Activated naive CD4-positive, alpha-beta T cell treated with anti-CD3 and anti-CD28 coated beads, Interleukin-2, amount 50 U/mL, for 72 hours (primary cell): ENCODE data around the gene APOBEC3H. TPM values are rescaled to one million over a fixed set of nuclear protein-coding genes. Genes with fewer than 3 reads are reported as not detected.
A peak's percentile ranks its signal among the peaks of the same experiment; 100 is the strongest.
"Not testable (repeated sequence)": the region's sequence is repeated elsewhere in the genome, so short reads cannot be mapped to it uniquely, and the experiment has no call there.

Experiments
- ATAC-seq, 2 donors: fragments of 150-1000 bp; cut with Tn5 transposase; 2 replicates each; pipeline ENCODE4 v1.10.0; 2021; ENCODE audit warnings: mild to moderate bottlenecking in 2 of 2, moderate library complexity in 2 of 2
- DNase-seq, 2 donors: peaks; one replicate each; pipeline ENCODE4 v3.0.0; 2021 to 2022; ENCODE audit warnings: low spot score in 2 of 2
- H3K27ac Mint-ChIP-seq, 2 donors: one replicate each; pipeline ENCODE4 v1.8.0; 2022; ENCODE audit warnings: mild to moderate bottlenecking in 2 of 2, mixed read lengths in 2 of 2
- H3K36me3 Mint-ChIP-seq, 2 donors: one replicate each; pipeline ENCODE4 v1.8.0; 2022; ENCODE audit warnings: mixed read lengths in 2 of 2
- H3K9me3 Mint-ChIP-seq, 2 donors: one replicate each; pipeline ENCODE4 v1.8.0; 2022; ENCODE audit warnings: mixed read lengths in 2 of 2
- total RNA-seq, 2 donors: library from RNA; stranded (reverse); gene quantifications; one replicate each; pipeline ENCODE4 v1.2.3, GENCODE V29; 2022

The APOBEC3H gene
- total RNA-seq, 2 donors from 2014 or later = 10.5 to 34.3 TPM

DNA sequence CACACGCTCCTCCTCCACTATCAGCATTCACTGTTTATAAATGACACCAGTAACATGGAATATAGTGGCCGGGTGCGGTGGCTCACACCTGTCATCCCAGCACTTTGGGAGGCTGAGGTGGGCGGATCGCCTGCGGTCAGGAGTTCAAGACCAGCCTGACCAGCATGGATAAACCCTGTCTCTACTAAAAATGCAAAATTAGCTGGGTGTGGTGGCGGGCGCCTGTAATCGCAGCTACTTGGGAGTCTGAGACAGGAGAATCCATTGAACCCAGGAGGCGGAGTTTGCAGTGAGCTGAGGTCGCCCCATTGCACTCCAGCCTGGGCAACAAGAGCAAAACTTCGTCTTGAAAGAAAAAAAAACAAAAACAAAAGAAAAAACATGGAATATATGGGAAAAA is 19.1 kb upstream of the APOBEC3H start:
- not testable (repeated sequence) for DNase-seq, ATAC-seq, H3K9me3 Mint-ChIP-seq

DNA sequence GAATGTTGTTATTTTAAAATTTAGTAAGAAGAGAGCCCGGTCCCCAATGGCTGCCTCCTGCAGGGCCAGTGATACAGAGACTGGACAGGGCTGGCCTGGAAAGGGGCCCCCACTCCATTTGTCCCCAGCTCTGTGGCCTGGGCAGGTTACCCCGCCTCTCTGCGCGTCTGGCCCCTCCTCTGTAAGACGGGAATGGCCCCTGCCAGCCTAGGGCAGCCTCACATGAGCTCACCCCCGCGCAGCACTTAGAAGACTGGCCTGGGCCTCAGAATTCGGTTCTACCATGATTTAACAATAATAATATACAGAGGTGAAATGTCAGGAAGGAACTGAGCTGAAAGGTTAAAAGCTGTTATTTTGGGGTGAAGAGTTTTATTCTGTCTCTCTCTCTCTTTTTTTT is 18.7 kb upstream of the APOBEC3H start:
- Mint-ChIP-seq H3K27ac (peak overlapping the region; percentile 91 to 92), H3K9me3 (no peaks in the 10 kb centered on the region)
- DNase-seq = no peak

More for the DNA sequence above, 19.1 kb upstream of the APOBEC3H start:
- peak overlapping the region; percentile 91 to 92 for H3K27ac Mint-ChIP-seq
- peaks cover 0 to 11% of the 10 kb centered on the region in 2 donors for H3K36me3 Mint-ChIP-seq

DNA sequence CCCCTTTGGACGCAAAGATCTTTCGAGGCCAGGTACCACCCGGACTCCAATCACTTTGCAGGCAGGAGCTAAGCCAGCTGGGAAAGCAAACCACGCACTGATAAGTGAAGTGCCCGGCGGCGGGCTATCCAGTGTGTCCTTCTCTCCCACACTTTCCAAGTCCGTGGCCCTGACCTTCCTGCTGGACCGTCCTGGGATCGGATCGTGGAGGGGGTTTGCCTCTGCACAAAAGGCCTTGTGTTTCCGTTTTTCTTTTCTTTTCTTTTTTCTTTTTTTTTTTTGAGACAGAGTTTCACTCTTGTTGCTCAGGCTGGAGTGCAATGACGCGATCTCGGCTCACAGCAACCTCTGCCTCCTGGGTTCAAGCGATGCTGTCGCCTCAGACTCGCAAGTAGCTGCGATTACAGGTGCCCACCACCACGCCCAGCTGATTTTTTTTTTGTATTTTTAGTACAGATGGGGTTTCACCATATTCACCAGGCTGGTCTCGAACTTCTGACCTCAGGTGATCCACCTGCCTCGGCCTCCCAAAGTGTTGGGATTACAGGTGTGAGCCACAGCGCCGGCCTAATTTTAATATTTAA is 17.9 kb upstream of the APOBEC3H start:
- not testable (repeated sequence) for H3K27ac Mint-ChIP-seq, DNase-seq, H3K9me3 Mint-ChIP-seq, ATAC-seq
- H3K36me3 Mint-ChIP-seq = peaks cover 0 to 11% of the 10 kb centered on the region in 2 donors

More for the DNA sequence above, 18.7 kb upstream of the APOBEC3H start:
- ATAC-seq = no peak
- H3K36me3 Mint-ChIP-seq = peaks cover 0 to 11% of the 10 kb centered on the region in 2 donors

DNA sequence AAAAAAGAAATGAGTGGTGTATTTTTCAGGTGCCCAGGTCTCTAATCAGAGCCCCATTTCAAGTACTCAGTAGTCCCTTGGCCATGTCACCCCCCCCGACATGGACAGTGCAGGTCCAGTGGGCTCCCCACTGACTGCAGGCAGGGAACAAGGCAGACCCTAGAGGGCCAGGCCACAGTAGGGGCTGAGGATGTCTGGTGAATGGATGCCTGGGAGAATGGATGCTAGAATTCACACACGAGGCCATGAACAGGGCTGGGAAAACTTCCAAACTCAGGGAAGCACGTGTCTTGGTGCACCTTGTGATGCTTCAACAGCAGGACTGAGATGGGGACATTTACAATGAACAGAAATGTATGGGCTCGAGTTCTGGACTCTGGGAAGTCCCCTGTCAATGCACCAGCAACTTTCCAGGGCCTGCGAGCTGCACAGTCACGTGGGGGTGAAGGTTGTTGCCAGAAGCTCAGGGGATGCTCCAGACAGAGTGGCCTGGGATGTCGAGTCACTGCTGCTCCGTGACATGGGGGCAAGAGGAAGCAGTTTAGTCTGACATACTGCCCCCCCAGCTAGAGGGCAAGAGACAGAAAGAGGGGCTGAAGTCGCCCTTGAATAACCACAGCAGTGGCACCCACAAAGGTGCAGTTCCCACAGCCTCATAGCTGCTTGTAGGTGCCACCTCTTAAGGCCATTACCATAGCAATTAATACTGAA is 16.8 kb upstream of the APOBEC3H start:
- no peak for DNase-seq
- no peak for ATAC-seq
- no peaks in the 10 kb centered on the region for H3K9me3 Mint-ChIP-seq
- H3K27ac Mint-ChIP-seq = no peak overlapping the region
- peaks cover 0 to 11% of the 10 kb centered on the region in 2 donors for H3K36me3 Mint-ChIP-seq

DNA sequence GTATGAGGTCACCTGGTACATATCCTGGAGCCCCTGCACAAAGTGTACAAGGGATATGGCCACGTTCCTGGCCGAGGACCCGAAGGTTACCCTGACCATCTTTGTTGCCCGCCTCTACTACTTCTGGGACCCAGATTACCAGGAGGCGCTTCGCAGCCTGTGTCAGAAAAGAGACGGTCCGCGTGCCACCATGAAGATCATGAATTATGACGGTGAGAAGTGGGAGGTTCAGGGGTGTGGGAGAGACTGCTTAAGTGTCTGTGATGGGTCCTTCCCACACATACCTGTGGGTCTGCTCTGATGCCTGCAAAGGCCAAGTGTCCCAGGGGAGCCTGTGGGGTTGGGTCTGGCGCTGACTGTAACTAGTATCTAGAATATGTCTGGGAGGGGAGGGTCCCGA is 16.0 kb upstream of the APOBEC3H start:
- peak overlapping the region in 1 of 2 donors; percentile 51 for H3K27ac Mint-ChIP-seq
- H3K9me3 Mint-ChIP-seq = no peaks in the 10 kb centered on the region
- no peak for DNase-seq
- ATAC-seq = no peak
- peaks cover 0 to 11% of the 10 kb centered on the region in 2 donors for H3K36me3 Mint-ChIP-seq

DNA sequence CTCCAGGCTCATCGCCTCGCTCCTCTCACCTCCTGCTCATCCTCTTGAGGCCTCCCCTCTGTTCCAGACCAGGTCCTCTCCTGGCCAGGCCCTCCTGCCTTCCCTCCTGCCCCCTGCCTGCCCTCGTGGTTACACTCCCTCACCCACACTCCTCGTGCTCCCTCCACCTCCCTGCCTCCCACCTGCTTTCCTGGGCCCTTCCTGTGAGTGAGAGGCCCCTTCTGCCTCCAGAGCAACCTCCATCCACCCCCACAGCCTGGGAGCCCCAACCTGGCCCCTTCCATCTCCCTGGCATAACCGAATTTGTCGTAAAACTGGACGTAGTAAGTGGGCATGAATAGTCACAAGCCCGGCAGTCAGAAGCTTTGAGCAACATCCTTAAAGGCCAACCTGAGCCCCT is 15.4 kb upstream of the APOBEC3H start:
- DNase-seq (no peak), ATAC-seq (no peak)
- Mint-ChIP-seq H3K9me3 (no peaks in the 10 kb centered on the region), H3K36me3 (peaks cover 0 to 16% of the 10 kb centered on the region in 2 donors), H3K27ac (peak overlapping the region in 1 of 2 donors; percentile 51)

DNA sequence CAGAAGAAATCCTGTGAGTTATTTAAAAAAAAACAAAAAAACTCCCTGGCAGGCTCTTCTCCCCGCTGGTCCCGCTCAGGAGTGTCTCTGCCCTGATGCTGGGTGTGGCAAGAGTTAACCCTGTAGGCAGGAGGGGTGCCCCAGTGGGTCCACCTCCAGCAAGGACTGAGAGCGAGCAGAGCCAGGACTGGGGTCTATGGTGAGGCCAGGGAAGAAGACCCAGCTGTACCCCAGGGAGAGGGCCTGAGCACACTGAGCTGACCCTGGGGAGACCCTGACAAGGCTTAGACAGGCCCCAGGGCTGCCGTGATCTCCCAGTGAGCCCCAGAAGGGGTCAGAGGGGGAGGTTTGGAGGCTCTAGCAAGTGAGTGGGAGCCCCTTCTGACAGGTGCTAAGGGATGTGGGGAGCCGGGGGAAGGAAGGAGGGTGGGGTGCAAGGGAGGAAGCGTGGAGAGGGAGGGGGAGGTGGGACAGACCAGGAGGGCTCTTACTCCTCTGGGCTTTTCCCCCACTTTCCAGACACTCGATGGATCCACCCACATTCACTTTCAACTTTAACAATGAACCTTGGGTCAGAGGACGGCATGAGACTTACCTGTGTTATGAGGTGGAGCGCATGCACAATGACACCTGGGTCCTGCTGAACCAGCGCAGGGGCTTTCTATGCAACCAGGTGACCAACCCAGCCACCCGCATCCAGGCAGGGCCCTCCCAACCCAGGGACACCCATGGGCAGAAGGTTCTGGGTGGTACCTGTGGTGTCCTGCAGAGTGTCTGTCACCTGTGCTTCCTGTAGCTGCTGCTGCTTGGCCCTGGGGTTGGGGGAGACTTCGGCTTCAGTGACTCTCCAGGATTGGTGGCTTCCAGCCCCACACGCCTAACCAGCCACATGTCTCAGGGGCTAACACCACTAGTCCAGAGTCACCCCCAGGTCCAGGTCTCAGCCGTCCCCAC is 13.6 kb upstream of the APOBEC3H start:
- Mint-ChIP-seq H3K9me3 (no peaks in the 10 kb centered on the region), H3K36me3 (peaks cover 0 to 6% of the 10 kb centered on the region in 2 donors), H3K27ac (peak overlapping the region in 1 of 2 donors; percentile 93)
- DNase-seq = no peak
- ATAC-seq = no peak

DNA sequence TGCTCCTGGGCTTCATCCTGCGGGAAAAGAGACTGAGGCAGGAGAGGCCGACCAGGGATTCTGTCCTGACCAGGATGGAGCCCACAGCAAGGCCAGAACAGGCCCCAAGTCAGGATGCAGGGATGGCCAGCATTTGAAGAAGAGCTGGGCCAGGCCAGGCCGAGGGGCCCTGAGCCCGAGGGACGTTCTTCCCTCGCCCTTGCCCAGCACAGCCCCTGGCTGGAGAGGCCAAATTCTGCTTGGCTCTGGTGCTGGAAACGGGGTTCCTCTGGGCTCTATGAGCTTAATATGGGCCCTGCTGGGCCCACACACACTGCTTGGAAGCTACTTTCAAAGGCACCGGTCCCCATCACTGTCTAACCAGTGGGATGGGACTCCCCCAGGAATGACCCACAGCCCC is 12.4 kb upstream of the APOBEC3H start:
- ATAC-seq (no peak), DNase-seq (no peak)
- Mint-ChIP-seq H3K27ac (no peak overlapping the region), H3K36me3 (peaks cover 0 to 6% of the 10 kb centered on the region in 2 donors), H3K9me3 (no peaks in the 10 kb centered on the region)

DNA sequence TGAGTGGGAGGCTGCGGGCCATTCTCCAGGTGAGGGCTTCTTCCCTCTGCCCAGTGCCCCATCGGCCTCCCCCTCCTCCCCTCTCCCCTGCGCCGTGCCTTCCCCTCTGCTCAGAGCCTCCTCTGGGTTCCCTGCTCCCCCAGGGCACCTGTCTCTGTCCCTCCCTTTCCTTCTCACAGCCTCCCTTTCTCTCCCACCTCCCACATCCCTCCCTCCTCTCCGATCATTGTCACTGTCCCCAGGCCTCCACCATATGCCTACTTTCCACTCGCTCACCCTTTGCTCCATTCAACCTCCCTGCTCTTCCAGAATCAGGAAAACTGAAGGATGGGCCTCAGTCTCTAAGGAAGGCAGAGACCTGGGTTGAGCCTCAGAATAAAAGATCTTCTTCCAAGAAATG is 9.9 kb upstream of the APOBEC3H start:
- Mint-ChIP-seq H3K27ac (peak overlapping the region in 1 of 2 donors; percentile 79), H3K9me3 (no peaks in the 10 kb centered on the region), H3K36me3 (peaks cover 0 to 6% of the 10 kb centered on the region in 2 donors)
- ATAC-seq (no peak), DNase-seq (no peak)

DNA sequence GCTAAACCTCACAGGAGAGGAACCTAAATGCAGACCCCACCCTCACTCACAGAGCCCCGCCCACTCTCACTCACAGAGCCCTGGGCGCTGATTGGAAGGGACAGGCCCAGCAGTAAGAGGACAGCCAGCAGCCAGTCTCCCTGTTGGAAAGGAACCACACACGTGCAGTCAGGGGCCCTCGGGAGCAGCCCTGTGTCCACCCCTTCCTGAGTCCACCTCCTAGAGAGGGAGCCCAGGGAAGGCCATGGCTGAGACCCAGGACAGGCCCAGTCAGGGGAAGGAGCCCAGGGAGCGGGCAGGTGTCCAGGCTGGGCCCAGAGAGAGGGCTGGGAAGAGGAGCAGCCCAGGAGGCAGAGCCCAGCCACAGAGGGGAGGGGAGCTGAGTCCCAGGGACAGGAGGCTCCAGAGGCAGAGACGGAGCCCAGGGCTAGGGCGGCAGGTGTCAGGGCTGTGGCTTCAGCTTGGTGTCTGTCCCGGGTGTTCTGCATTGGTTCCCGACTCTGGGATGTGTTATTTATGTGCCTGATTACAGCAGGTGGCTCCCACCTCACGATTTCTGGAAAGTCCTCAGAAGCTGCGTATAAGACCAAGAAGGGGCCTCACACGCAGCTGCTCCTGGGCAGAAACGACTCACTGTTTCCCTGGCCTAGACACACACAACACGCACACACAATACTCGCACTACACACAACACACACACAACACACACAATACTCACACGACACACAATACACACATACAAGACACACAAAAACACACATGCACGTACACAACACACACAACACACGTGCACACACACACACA is 9.0 kb upstream of the APOBEC3H start:
- ATAC-seq (no peak), DNase-seq (no peak)
- H3K36me3 Mint-ChIP-seq = peaks cover 0 to 6% of the 10 kb centered on the region in 2 donors
- no peaks in the 10 kb centered on the region for H3K9me3 Mint-ChIP-seq
- H3K27ac Mint-ChIP-seq = peak overlapping the region; percentile 65 to 93

DNA sequence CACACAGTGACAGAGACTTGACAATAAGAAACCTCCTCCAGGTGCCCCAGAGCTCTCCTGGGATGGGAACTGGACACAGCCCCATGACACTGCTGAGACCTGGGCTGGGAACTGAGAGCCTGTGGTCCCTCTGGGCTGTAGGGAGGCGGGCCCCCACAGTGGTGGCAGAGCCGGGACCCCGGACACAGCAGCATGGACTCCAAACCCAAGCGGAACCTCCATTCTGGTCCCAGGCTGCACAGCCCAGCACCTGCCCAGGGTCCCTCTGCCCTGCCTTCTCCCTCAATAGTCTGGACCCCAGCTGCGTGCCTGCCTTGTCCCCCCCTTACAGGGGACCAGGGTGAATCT is 8.4 kb upstream of the APOBEC3H start:
- no peaks in the 10 kb centered on the region for H3K9me3 Mint-ChIP-seq
- H3K27ac Mint-ChIP-seq = peak overlapping the region; percentile 31 to 93
- peaks cover 0 to 6% of the 10 kb centered on the region in 2 donors for H3K36me3 Mint-ChIP-seq
- no peak for DNase-seq
- no peak for ATAC-seq

DNA sequence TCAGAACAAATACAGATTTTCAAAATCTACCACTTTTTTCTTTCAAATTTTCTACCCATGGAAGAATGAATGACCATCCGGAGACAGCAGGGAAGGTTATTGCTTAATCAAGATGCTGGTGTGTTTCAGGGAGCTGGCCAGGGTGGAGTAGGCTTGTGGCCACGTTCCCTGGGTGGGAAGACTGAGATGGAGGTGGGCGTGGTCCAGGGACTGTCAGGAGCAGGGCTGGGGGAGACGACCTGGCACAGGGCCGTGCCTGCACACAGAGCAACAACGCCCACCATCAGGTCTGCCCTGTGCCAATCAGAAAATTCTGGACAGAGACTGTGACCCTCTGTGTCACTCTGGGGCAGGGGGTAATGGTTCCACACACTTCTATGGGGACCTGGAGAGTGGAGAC is 7.1 kb upstream of the APOBEC3H start:
- peaks cover 0 to 6% of the 10 kb centered on the region in 2 donors for H3K36me3 Mint-ChIP-seq
- ATAC-seq (no peak), DNase-seq (no peak)

DNA sequence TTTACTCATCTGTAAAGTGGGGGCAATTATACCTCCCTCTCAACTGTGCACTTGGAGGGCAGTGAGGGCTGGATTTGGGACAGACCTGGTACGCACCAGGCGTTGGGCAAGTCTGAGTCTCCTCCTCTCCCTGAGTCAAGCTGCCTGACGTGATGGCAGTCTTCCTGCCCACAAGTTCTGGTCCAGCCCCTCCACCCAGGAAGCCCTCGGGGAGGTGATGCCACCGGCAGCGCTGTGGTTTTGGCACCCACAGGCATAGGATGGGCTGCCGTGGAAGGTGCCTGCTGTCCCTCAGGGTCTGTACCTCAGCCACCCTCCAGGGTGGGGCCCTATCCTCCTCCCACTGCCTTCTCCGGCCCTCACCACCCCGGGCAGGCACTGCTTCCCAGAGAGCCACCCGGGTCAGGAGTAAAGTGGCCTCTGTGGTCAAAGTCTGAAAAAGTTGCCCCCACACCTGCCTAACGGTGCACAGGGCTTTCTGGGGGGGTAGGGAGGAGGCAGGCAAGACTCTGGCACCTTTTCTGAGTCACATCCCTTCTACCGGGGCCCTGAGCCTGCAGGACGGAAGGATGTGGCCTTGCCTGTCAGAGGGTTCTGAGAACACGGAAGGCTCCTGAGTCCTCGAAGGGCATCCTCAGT is 6.5 kb upstream of the APOBEC3H start:
- H3K27ac Mint-ChIP-seq = peak overlapping the region; percentile 91 to 93
- peaks cover 0 to 6% of the 10 kb centered on the region in 2 donors for H3K36me3 Mint-ChIP-seq
- ATAC-seq (peak; percentile 84 to 85), DNase-seq (peak; percentile 76 to 88)
- H3K9me3 Mint-ChIP-seq = no peaks in the 10 kb centered on the region

More for the DNA sequence above, 7.1 kb upstream of the APOBEC3H start:
- no peaks in the 10 kb centered on the region for H3K9me3 Mint-ChIP-seq
- H3K27ac Mint-ChIP-seq = peak overlapping the region; percentile 91 to 93

DNA sequence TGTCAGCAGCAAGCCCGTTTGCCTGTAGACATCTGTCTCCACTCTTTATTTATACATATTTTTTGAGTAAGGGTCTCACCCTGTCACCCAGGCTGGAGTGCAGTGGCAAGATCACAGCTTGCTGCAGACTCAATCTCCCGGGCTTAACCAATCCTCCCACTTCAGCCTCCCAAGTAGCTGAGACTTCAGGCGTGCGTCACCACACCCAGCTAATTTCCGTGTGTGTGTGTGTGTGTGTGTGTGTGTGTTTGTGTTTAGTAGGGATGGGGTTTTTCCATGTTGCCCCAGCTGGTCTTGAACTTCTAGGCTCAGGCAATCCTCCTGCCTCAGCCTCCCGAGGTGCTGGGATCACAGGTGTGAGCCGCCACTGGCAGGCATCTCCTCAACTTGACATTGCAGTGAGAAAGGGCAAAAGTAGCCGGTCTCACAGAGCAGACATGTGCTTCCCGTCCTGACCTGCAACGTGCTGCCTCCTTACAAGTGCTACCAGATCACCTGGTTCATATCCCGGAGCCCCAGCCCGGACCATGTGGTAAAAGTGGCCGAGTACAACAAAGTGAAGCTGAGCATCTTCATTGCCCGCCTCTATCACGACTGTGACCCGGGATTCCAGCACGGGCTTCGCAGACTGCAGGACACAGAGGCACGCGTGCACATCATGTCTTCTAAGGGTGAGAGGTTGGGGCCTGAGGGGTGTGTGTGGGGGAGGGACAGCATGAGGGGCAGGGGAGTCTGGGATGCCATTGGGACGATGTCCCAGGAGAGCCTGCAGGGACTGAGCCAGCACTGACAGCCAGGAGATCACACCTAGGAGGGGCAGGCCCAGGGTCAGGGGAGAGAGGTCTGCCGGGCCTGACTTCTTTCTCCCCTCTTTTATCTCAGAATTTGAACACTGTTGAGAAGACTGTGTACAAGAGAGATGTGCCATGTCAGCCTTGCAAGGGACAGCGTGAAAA is 5.6 kb upstream of the APOBEC3H start:
- DNase-seq = no peak
- ATAC-seq = no peak
- peak overlapping the region; percentile 91 to 93 for H3K27ac Mint-ChIP-seq
- no peaks in the 10 kb centered on the region for H3K9me3 Mint-ChIP-seq
- peaks cover 0 to 2% of the 10 kb centered on the region in 2 donors for H3K36me3 Mint-ChIP-seq
